Measurements from ENCODE around the gene AKAP14.
"Not testable (repeated sequence)": the region's sequence is repeated elsewhere in the genome, so short reads cannot be mapped to it uniquely, and the experiment has no call there.

Gene AKAP14

DNA sequence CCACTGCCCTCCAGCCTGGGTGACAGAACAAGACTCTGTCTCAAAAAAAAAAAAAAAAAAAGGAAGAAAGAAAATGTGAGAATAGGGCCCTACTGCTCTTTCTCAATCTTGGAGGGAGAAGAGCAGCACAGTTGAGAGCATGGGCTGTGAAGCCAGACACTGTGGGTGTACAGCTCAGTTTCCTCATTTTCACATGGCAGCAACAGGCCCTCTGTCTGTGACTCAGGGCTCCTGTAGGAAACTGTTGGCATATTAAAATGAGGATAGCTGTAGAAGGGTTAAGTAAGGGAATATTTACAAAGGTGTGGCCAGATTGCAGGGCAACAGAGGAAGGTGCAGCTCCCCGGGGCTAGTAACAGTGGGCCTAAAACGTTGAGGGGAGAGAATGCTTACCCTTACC, 3.4 kb downstream of the AKAP14 start:
- Histone ChIP-seq H3K4me3 (ENCODE audit: severe bottlenecking) (no peak overlapping the region), H3K27me3 (ENCODE audit: insufficient read depth, poor library complexity, severe bottlenecking) (no peaks in the 10 kb centered on the region), H3K27ac (ENCODE audit: poor library complexity, severe bottlenecking) (no peak overlapping the region), H3K4me1 (ENCODE audit: insufficient read depth, poor library complexity, severe bottlenecking) (no peaks in the 10 kb centered on the region), H3K9me3 (ENCODE audit: severe bottlenecking) (no peaks in the 10 kb centered on the region), H3K36me3 (ENCODE audit: low read depth) (no peaks in the 10 kb centered on the region)
- ATAC-seq (ENCODE audit: low read depth) (no peak), DNase-seq (ENCODE audit: low spot score) (no peak)
- TF ChIP-seq, protein P1, sequence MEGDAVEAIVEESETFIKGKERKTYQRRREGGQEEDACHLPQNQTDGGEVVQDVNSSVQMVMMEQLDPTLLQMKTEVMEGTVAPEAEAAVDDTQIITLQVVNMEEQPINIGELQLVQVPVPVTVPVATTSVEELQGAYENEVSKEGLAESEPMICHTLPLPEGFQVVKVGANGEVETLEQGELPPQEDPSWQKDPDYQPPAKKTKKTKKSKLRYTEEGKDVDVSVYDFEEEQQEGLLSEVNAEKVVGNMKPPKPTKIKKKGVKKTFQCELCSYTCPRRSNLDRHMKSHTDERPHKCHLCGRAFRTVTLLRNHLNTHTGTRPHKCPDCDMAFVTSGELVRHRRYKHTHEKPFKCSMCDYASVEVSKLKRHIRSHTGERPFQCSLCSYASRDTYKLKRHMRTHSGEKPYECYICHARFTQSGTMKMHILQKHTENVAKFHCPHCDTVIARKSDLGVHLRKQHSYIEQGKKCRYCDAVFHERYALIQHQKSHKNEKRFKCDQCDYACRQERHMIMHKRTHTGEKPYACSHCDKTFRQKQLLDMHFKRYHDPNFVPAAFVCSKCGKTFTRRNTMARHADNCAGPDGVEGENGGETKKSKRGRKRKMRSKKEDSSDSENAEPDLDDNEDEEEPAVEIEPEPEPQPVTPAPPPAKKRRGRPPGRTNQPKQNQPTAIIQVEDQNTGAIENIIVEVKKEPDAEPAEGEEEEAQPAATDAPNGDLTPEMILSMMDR (IDR thresholded peaks at IDR 0.05; ENCODE audit: poor library complexity, severe bottlenecking): no peak

DNA sequence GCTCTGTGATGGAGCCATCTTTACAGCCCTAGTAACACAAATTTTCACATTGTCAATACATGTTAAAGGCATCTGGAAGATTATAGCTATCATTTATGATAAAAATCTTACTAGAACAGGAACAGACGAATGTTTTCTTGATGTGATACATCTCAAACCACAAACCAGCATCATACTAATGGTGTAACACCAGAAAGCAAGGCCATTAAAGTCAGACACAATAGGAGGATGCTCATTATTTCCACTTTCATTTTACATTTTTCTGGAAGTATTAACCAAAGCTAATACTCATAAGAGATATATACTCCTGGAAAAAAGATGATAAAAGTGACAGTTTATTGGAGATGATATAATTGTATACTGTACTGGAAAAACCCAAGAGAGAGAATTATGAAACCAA, 5.3 kb downstream of the AKAP14 start:
- DNase-seq (ENCODE audit: low spot score) (no peak), ATAC-seq (ENCODE audit: low read depth) (no peak)
- Histone ChIP-seq H3K27ac (ENCODE audit: poor library complexity, severe bottlenecking) (no peak overlapping the region), H3K4me3 (ENCODE audit: severe bottlenecking) (no peak overlapping the region), H3K36me3 (ENCODE audit: low read depth) (no peaks in the 10 kb centered on the region), H3K4me1 (ENCODE audit: insufficient read depth, poor library complexity, severe bottlenecking) (no peaks in the 10 kb centered on the region), H3K9me3 (ENCODE audit: severe bottlenecking) (no peaks in the 10 kb centered on the region), H3K27me3 (ENCODE audit: insufficient read depth, poor library complexity, severe bottlenecking) (no peaks in the 10 kb centered on the region)
- TF ChIP-seq, protein P1 (IDR thresholded peaks at IDR 0.05; ENCODE audit: poor library complexity, severe bottlenecking): no peak

- H3K36me3 ChIP-seq (ENCODE audit: low read depth): no peaks in the 10 kb centered on the region
- H3K4me1 ChIP-seq (ENCODE audit: insufficient read depth, poor library complexity, severe bottlenecking): no peaks in the 10 kb centered on the region
- H3K27me3 ChIP-seq (ENCODE audit: insufficient read depth, poor library complexity, severe bottlenecking): no peaks in the 10 kb centered on the region
- H3K9me3 ChIP-seq (ENCODE audit: severe bottlenecking): no peaks in the 10 kb centered on the region
- H3K27ac ChIP-seq (ENCODE audit: poor library complexity, severe bottlenecking): no peak overlapping the region
- TF ChIP-seq, protein P1 (IDR thresholded peaks at IDR 0.05; ENCODE audit: poor library complexity, severe bottlenecking): no peak
- DNase-seq (ENCODE audit: low spot score): no peak
- ATAC-seq (ENCODE audit: low read depth): no peak
- H3K4me3 ChIP-seq (ENCODE audit: severe bottlenecking): no peak overlapping the region
These were observed 20.6 kb downstream of the AKAP14 start for GRCh38 chrX:119916310-119916709.

- Histone ChIP-seq H3K36me3 (ENCODE audit: low read depth) (no peaks in the 10 kb centered on the region), H3K9me3 (ENCODE audit: severe bottlenecking) (no peaks in the 10 kb centered on the region), H3K4me3 (ENCODE audit: severe bottlenecking) (no peak overlapping the region), H3K27me3 (ENCODE audit: insufficient read depth, poor library complexity, severe bottlenecking) (no peaks in the 10 kb centered on the region), H3K27ac (ENCODE audit: poor library complexity, severe bottlenecking) (no peak overlapping the region), H3K4me1 (ENCODE audit: insufficient read depth, poor library complexity, severe bottlenecking) (no peaks in the 10 kb centered on the region)
- ATAC-seq (ENCODE audit: low read depth) (no peak), DNase-seq (ENCODE audit: low spot score) (no peak)
- TF ChIP-seq, protein P1 (IDR thresholded peaks at IDR 0.05; ENCODE audit: poor library complexity, severe bottlenecking): no peak
These were observed 22.2 kb downstream of the AKAP14 start for GRCh38 chrX:119917877-119918276.

DNA sequence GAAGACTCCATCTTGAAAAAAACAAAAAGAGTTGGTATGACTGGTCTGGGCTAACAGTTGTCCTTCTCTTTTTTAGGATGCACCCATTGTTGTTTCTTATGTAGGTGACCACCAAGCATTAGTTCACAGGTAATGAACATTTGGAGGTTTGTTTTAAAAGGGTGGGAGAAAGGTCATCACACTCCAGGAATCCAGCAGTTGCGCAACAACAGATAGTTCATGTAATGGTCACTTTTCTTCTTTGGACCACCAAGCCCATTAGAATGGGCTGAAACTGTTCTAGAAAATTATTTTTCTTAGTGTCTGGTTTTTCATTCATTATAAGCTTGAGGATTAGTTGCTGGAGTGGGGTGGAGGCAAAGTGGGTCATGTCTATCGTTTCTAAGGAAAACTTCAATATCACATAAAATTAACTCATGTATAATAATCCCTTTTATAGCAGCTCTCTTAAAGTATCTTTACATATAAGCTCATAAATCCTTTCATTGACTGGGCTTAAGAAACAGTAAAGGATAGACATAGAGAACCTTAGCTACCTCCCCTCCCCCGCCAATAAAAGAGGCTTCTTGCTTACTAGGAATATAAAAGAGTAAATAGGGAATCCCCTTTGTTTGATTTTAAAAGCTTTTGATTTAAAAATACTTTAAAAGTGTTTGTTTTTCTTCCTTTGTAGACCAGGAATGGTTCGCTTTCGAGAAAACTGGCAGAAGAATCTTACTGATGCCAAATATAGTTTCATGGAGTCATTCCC, 24.3 kb downstream of the AKAP14 start:
- Histone ChIP-seq H3K36me3 (ENCODE audit: low read depth) (no peaks in the 10 kb centered on the region), H3K9me3 (ENCODE audit: severe bottlenecking) (no peaks in the 10 kb centered on the region), H3K27me3 (ENCODE audit: insufficient read depth, poor library complexity, severe bottlenecking) (no peaks in the 10 kb centered on the region), H3K4me1 (ENCODE audit: insufficient read depth, poor library complexity, severe bottlenecking) (no peaks in the 10 kb centered on the region), H3K4me3 (ENCODE audit: severe bottlenecking) (no peak overlapping the region), H3K27ac (ENCODE audit: poor library complexity, severe bottlenecking) (no peak overlapping the region)
- TF ChIP-seq, protein P1 (IDR thresholded peaks at IDR 0.05; ENCODE audit: poor library complexity, severe bottlenecking): no peak
- ATAC-seq (ENCODE audit: low read depth) (no peak), DNase-seq (ENCODE audit: low spot score) (no peak)

DNA sequence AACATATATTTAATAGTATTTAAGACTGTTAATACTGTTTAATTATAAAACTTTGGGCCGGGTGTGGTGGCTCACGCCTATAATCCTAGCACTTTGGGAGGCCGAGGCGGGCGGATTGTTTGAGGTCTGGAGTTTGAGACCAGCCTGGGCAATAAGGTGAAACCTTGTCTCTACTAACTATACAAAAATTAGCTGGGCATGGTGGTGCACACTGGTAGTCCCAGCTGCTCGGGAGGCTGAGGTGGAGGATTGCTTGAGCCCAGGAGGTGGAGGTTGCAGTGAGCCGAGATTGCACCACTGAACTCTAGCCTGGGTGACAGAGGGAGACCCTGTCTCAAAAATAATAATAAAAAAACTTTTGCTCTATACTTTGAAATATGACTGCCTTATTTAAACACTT, 26.7 kb downstream of the AKAP14 start:
- not testable (repeated sequence) for ATAC-seq (ENCODE audit: low read depth); DNase-seq (ENCODE audit: low spot score); H3K4me3 ChIP-seq (ENCODE audit: severe bottlenecking); H3K27ac ChIP-seq (ENCODE audit: poor library complexity, severe bottlenecking); H3K36me3 ChIP-seq (ENCODE audit: low read depth); H3K27me3 ChIP-seq (ENCODE audit: insufficient read depth, poor library complexity, severe bottlenecking); H3K9me3 ChIP-seq (ENCODE audit: severe bottlenecking); H3K4me1 ChIP-seq (ENCODE audit: insufficient read depth, poor library complexity, severe bottlenecking)

Data from RWPE2 (cell line).